ENCODE measurements around the gene RNH1.

- TF ChIP-seq, protein P1, sequence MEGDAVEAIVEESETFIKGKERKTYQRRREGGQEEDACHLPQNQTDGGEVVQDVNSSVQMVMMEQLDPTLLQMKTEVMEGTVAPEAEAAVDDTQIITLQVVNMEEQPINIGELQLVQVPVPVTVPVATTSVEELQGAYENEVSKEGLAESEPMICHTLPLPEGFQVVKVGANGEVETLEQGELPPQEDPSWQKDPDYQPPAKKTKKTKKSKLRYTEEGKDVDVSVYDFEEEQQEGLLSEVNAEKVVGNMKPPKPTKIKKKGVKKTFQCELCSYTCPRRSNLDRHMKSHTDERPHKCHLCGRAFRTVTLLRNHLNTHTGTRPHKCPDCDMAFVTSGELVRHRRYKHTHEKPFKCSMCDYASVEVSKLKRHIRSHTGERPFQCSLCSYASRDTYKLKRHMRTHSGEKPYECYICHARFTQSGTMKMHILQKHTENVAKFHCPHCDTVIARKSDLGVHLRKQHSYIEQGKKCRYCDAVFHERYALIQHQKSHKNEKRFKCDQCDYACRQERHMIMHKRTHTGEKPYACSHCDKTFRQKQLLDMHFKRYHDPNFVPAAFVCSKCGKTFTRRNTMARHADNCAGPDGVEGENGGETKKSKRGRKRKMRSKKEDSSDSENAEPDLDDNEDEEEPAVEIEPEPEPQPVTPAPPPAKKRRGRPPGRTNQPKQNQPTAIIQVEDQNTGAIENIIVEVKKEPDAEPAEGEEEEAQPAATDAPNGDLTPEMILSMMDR (IDR thresholded peaks at IDR 0.05) = no peak
- no peak for TF ChIP-seq EP300 (IDR thresholded peaks at IDR 0.05; ENCODE audit: low read depth)
Measured at GRCh38 chr11:476416-476815, 30.6 kb downstream of the RNH1 start.
